ENCODE measurements around the gene RPIA. TPM values are rescaled to one million over a fixed set of nuclear protein-coding genes. Genes with fewer than 3 reads are reported as not detected.
"Not testable (repeated sequence)": the region's sequence is repeated elsewhere in the genome, so short reads cannot be mapped to it uniquely, and the experiment has no call there.

RPIA gene
- total and polyA plus RNA-seq, 3 experiments from 2014 or later = 49.5 to 70.2 (median 69.0) TPM

GRCh38 chr2:88757025-88757424, 65.6 kb downstream of the RPIA start:
- POLR2A ChIA-PET = no interaction called here

DNA sequence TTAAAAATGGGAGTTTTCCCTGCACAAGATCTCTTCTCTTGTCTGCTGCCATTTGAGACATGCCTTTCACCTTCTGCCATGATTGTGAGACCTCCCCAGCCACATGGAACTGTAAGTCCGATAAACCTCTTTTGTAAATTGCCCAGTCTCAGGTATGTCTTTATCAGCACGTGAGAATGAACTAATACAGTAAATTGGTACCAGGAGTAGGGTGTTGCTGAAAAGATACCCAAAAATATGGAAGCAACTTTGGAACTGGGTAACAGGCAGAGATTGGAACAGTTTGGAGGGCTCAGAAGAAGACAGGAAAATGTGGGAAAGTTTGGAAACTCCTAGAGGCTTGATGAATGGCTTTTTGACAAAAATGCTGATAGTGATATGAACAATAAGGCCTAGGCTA, 67.2 kb downstream of the RPIA start:
- CTCF ChIA-PET; H3K27me3 Mint-ChIP-seq; H3K36me3 ChIP-seq (ENCODE audit: insufficient read depth, low read length); H3K4me1 Mint-ChIP-seq; H3K27ac Mint-ChIP-seq; POLR2A ChIA-PET; H3K9me3 ChIP-seq (ENCODE audit: low read length); DNase-seq; H3K27ac ChIP-seq (ENCODE audit: low read depth, low read length); H3K27me3 ChIP-seq (ENCODE audit: insufficient read depth, low read length, poor library complexity, severe bottlenecking); H3K4me3 ChIP-seq (ENCODE audit: low read length); H3K4me3 Mint-ChIP-seq: not testable (repeated sequence)
- H3K36me3 Mint-ChIP-seq = peaks cover 11 to 29% (median 24%) of the 10 kb centered on the region in 3 donors
- H3K4me1 ChIP-seq (ENCODE audit: insufficient read depth, low read length) = peaks cover 23% of the 10 kb centered on the region
- H3K9me3 Mint-ChIP-seq = peaks cover 7 to 28% (median 23%) of the 10 kb centered on the region in 5 donors

More at GRCh38 chr2:88757025-88757424, 65.6 kb downstream of the RPIA start:
- Mint-ChIP-seq H3K27ac (no peak overlapping the region), H3K9me3 (peaks cover 7 to 26% (median 21%) of the 10 kb centered on the region in 5 donors), H3K27me3 (peaks cover 0 to 2% of the 10 kb centered on the region in 2 donors), H3K36me3 (peaks cover 25 to 39% (median 26%) of the 10 kb centered on the region in 3 donors), H3K4me3 (no peak overlapping the region), H3K4me1 (peaks cover 9 to 12% (median 9%) of the 10 kb centered on the region in 3 donors)
- Histone ChIP-seq H3K36me3 (ENCODE audit: insufficient read depth, low read length) (no peaks in the 10 kb centered on the region), H3K4me1 (ENCODE audit: insufficient read depth, low read length) (peaks cover 38% of the 10 kb centered on the region), H3K27me3 (ENCODE audit: insufficient read depth, low read length, poor library complexity, severe bottlenecking) (no peaks in the 10 kb centered on the region), H3K9me3 (ENCODE audit: low read length) (no peaks in the 10 kb centered on the region), H3K27ac (ENCODE audit: low read depth, low read length) (no peak overlapping the region), H3K4me3 (ENCODE audit: low read length) (no peak overlapping the region)
- no peak for DNase-seq
- CTCF ChIA-PET = no interaction called here

GRCh38 chr2:88760819-88761598, 69.5 kb downstream of the RPIA start:
- H3K36me3 ChIP-seq (ENCODE audit: insufficient read depth, low read length) = no peaks in the 10 kb centered on the region
- Mint-ChIP-seq H3K9me3 (peaks cover 7 to 28% (median 24%) of the 10 kb centered on the region in 5 donors), H3K4me1 (peaks cover 0 to 4% (median 4%) of the 10 kb centered on the region in 3 donors), H3K36me3 (peaks cover 5 to 29% (median 13%) of the 10 kb centered on the region in 3 donors), H3K27me3 (peaks cover 11 to 21% of the 10 kb centered on the region in 2 donors), H3K4me3 (no peak overlapping the region), H3K27ac (peak overlapping the region in 1 of 8 donors; percentile 64)
- ChIA-PET POLR2A (no interaction called here), CTCF (no interaction called here)
- no peak for DNase-seq
- H3K27ac ChIP-seq (ENCODE audit: low read depth, low read length) = no peak overlapping the region
- no peaks in the 10 kb centered on the region for H3K9me3 ChIP-seq (ENCODE audit: low read length)
- H3K27me3 ChIP-seq (ENCODE audit: insufficient read depth, low read length, poor library complexity, severe bottlenecking) = no peaks in the 10 kb centered on the region
- H3K4me3 ChIP-seq (ENCODE audit: low read length) = no peak overlapping the region
- H3K4me1 ChIP-seq (ENCODE audit: insufficient read depth, low read length) = peaks cover 3% of the 10 kb centered on the region

DNA sequence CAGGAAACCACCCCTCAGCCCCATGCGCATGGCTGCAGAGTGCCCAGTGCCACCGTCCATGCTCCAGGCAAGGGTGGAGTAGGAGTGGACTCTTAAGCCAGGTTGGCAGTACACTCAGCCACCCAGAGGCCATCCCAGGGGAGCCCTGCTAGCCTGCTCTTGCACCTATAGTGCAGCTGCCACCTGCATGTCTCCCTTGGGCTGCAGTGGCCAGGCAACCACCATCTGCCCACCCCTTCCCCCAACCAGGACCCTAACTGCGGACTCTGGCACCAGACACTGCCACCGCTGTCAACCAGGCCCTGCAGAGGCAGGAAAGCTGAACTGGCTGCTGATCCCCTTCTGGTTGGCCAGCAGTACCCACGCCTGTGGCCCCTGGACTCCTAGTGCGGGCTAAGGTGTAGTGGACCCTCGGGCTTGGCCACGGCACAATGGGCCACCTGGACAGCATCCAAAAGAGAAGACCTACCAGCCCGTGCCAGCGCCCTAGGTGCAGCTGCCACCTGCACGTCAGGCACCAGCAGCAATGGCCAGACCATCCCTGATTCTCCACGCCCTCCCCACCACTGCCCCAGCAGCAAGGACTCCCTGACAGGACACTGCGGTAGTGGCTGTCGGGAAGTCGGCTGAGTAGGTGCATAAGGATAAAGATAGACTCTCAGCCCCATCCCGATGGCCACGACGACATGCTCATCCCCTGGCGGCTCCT, 72.8 kb downstream of the RPIA start:
- Histone ChIP-seq H3K4me3 (ENCODE audit: low read length) (no peak overlapping the region), H3K36me3 (ENCODE audit: insufficient read depth, low read length) (no peaks in the 10 kb centered on the region), H3K27ac (ENCODE audit: low read depth, low read length) (no peak overlapping the region), H3K27me3 (ENCODE audit: insufficient read depth, low read length, poor library complexity, severe bottlenecking) (no peaks in the 10 kb centered on the region), H3K4me1 (ENCODE audit: insufficient read depth, low read length) (no peaks in the 10 kb centered on the region), H3K9me3 (ENCODE audit: low read length) (no peaks in the 10 kb centered on the region)
- Mint-ChIP-seq H3K4me1 (peaks cover 0 to 4% (median 4%) of the 10 kb centered on the region in 3 donors), H3K9me3 (peaks cover 0 to 13% (median 9%) of the 10 kb centered on the region in 5 donors), H3K27ac (no peak overlapping the region), H3K4me3 (peak overlapping the region in 2 of 7 donors; percentile 15 to 43), H3K27me3 (peaks cover 11 to 37% of the 10 kb centered on the region in 2 donors), H3K36me3 (peaks cover 0 to 11% (median 1%) of the 10 kb centered on the region in 3 donors)
- ChIA-PET POLR2A (no interaction called here), CTCF (no interaction called here)
- no peak for DNase-seq

DNA sequence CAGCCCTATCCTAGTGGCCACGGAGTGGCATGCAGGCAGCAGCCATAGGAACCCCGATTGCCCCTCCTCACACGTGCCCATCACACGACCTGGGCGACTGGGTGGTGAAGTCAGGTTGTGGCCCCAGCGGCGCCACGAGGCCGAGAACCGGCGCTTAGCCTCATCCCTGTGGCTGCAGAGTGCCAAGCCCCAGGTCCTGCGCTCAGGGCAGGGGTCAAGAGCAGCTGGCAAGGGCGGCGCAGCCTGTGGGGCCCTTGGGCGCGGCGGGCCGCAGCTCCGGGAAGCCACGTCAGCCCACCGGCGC, 73.3 kb downstream of the RPIA start:
- no peaks in the 10 kb centered on the region for H3K4me1 ChIP-seq (ENCODE audit: insufficient read depth, low read length)
- Mint-ChIP-seq H3K27ac (no peak overlapping the region), H3K36me3 (peaks cover 0 to 10% (median 1%) of the 10 kb centered on the region in 3 donors), H3K4me1 (peaks cover 0 to 4% (median 4%) of the 10 kb centered on the region in 3 donors), H3K4me3 (peak overlapping the region in 1 of 7 donors; percentile 15), H3K27me3 (peaks cover 11 to 37% of the 10 kb centered on the region in 2 donors), H3K9me3 (peaks cover 0 to 11% (median 9%) of the 10 kb centered on the region in 5 donors)
- no peak overlapping the region for H3K27ac ChIP-seq (ENCODE audit: low read depth, low read length)
- H3K27me3 ChIP-seq (ENCODE audit: insufficient read depth, low read length, poor library complexity, severe bottlenecking) = no peaks in the 10 kb centered on the region
- CTCF ChIA-PET = no interaction called here
- no peak overlapping the region for H3K4me3 ChIP-seq (ENCODE audit: low read length)
- no peaks in the 10 kb centered on the region for H3K36me3 ChIP-seq (ENCODE audit: insufficient read depth, low read length)
- POLR2A ChIA-PET = no interaction called here
- no peaks in the 10 kb centered on the region for H3K9me3 ChIP-seq (ENCODE audit: low read length)
- DNase-seq = no peak

- H3K36me3 Mint-ChIP-seq = peaks cover 0 to 10% (median 1%) of the 10 kb centered on the region in 3 donors
- H3K27me3 ChIP-seq (ENCODE audit: insufficient read depth, low read length, poor library complexity, severe bottlenecking) = no peaks in the 10 kb centered on the region
- CTCF ChIA-PET = no interaction called here
Observed at GRCh38 chr2:88765154-88765888, 73.8 kb downstream of the RPIA start.

DNA sequence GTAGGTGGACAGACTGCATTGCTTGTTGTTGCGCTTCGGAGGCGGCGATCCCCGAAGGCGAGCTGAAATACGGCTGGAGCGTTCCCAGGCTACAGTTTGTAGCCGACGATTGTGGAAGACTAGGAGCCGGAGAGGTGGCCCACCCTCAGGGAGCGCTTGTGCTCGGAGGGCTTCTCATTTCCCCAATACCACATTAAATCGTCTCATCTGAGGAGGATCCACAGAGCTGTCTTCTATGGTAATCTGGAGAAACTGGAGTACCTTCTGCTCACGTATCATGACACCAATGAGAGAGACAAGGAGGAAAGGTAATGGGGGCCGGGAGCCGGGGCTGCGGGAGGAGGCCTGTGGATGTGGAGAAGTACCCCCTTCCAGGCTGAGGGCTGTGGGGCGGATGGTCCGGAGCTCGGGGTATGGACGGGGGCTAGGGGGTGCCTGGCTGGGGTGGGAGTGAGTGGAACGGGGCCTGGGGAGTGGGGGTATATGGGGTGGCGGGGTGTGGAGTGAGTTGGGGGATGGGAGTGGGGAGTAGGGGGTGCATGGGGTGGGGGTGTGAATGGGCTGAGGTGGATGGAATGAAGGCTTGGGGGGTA, 74.5 kb downstream of the RPIA start:
- DNase-seq; H3K27ac Mint-ChIP-seq; POLR2A ChIA-PET; H3K36me3 ChIP-seq (ENCODE audit: insufficient read depth, low read length); H3K27me3 ChIP-seq (ENCODE audit: insufficient read depth, low read length, poor library complexity, severe bottlenecking); H3K4me1 ChIP-seq (ENCODE audit: insufficient read depth, low read length); H3K36me3 Mint-ChIP-seq; CTCF ChIA-PET; H3K9me3 Mint-ChIP-seq; H3K4me3 ChIP-seq (ENCODE audit: low read length); H3K27ac ChIP-seq (ENCODE audit: low read depth, low read length); H3K9me3 ChIP-seq (ENCODE audit: low read length); H3K4me1 Mint-ChIP-seq: not testable (repeated sequence)
- Mint-ChIP-seq H3K27me3 (peaks cover 12 to 43% of the 10 kb centered on the region in 2 donors), H3K4me3 (peak overlapping the region in 6 of 7 donors; percentile 24 to 65 (median 51))

More at GRCh38 chr2:88765154-88765888, 73.8 kb downstream of the RPIA start:
- DNase-seq = peak in 1 of 5 donors; percentile 41
- Histone ChIP-seq H3K4me1 (ENCODE audit: insufficient read depth, low read length) (no peaks in the 10 kb centered on the region), H3K27ac (ENCODE audit: low read depth, low read length) (no peak overlapping the region), H3K4me3 (ENCODE audit: low read length) (no peak overlapping the region), H3K36me3 (ENCODE audit: insufficient read depth, low read length) (no peaks in the 10 kb centered on the region), H3K9me3 (ENCODE audit: low read length) (no peaks in the 10 kb centered on the region)
- Mint-ChIP-seq H3K4me1 (peaks cover 0 to 4% (median 4%) of the 10 kb centered on the region in 3 donors), H3K4me3 (peak overlapping the region in 6 of 7 donors; percentile 24 to 65 (median 51)), H3K27ac (no peak overlapping the region), H3K27me3 (peaks cover 11 to 41% of the 10 kb centered on the region in 2 donors), H3K9me3 (peaks cover 0 to 8% (median 5%) of the 10 kb centered on the region in 5 donors)
- POLR2A ChIA-PET = no interaction called here

Data from CD8-positive, alpha-beta memory T cell (primary cell).